Adrenal gland (tissue), 12 donors: ENCODE results near the gene MUS81. TPM values are rescaled to one million over a fixed set of nuclear protein-coding genes. Genes with fewer than 3 reads are reported as not detected.
A peak's percentile ranks its signal among the peaks of the same experiment; 100 is the strongest.

Experiments used
- DNase-seq, 7 donors: peaks; one replicate each; pipeline ENCODE4 v3.0.0-alpha.2; 2019 to 2020
- H3K27ac ChIP-seq, 5 donors: fragments of 200-600 bp; sonication (generic) in 4 of 5; 1 replicate in 3 of 5; 2 replicates in 2 of 5; pipeline versions ENCODE4 v1.5.1 to v1.8.0; 2016 to 2020; ENCODE audit warnings: mild to moderate bottlenecking in 1 of 5
- H3K27me3 ChIP-seq: fragments of 200-600 bp; 2 replicates; pipeline ENCODE4 v1.8.0; 2021
- H3K36me3 ChIP-seq, 2 donors: fragments of 200-600 bp; replicated peaks in 1 of 2; 1 replicate in 1 of 2; 2 replicates in 1 of 2; pipeline versions ENCODE4 v1.5.1 to v1.8.0; 2018 to 2022
- H3K4me1 ChIP-seq, 2 donors: fragments of 200-600 bp; replicated peaks in 1 of 2; 1 replicate in 1 of 2; 2 replicates in 1 of 2; pipeline versions ENCODE4 v1.5.1 to v1.8.0; 2018 to 2021
- H3K4me3 ChIP-seq, 4 donors: fragments of 200-600 bp; sonication (generic) in 3 of 4; one replicate each; pipeline ENCODE4 v1.5.1; 2016 to 2018
- H3K9me3 ChIP-seq, 3 donors: fragments of 200-600 bp; sonication (generic) in 1 of 3; replicated peaks in 1 of 3; 1 replicate in 2 of 3; 2 replicates in 1 of 3; pipeline versions ENCODE4 v1.5.1 to v1.8.0; 2016 to 2021
- POLR2A ChIP-seq, 2 donors: fragments of 450-650 bp; IDR thresholded peaks; one replicate each; pipeline ENCODE4 v1.6.1; 2017; ENCODE audit warnings: antibody characterized with exemption in 2 of 2, mild to moderate bottlenecking in 2 of 2, moderate library complexity in 1 of 2
- WGBS, 4 donors: extraction: QIAGEN DNeasy Blood & Tissue Kit in 2 of 4; methylation state at CpG; one replicate each; pipeline versions ENCODE4 v1.1.5 to v1.1.7; 2013 to 2017; 5-methylcytosine and 5-hydroxymethylcytosine counted together
- intact Hi-C, 2 donors: fragments of 100-400 bp; cut with DNase I; formaldehyde crosslinking; loops; one replicate each; pipeline versions ENCODE4 v1.14.1 to v1.15.0; 2022 to 2023
- polyA plus RNA-seq, 3 donors: library from polyadenylated mRNA; stranded (reverse); fragments of 200-250 nt in 2 of 3; fragments of 350-450 nt in 1 of 3; fragmentation: Illumina TruSeq in 1 of 3; extraction: RNeasy Lipid Tissue Mini Kit (QIAGEN cat#74804) in 1 of 3; gene quantifications; one replicate each; pipeline ENCODE4 v1.2.3, GENCODE V29; 2013 to 2014
- total RNA-seq, 9 donors: library from RNA; depleted of rRNA in 4 of 9; stranded (reverse); fragments of >200 nt in 4 of 9; fragments of 120-200 nt in 1 of 9; fragmentation: NEBNext Ultra II Directional in 1 of 9; extraction: Animal tissue kit (Norgen Biotek cat#: 25700) in 1 of 9; gene quantifications; one replicate each; pipeline versions ENCODE4 v1.1.0 to v1.2.4, GENCODE V29; 2013 to 2023
- TF ChIP-seq, protein P1 (sequence below), 6 experiments: fragments of 450-650 bp in 4 of 6; fragments of 200-600 bp in 2 of 6; sonication (generic) in 1 of 6; IDR thresholded peaks; 1 replicate in 5 of 6; 2 replicates in 1 of 6; pipeline versions ENCODE4 v1.5.1 to v1.8.0; 2016 to 2021; ENCODE audit warnings: antibody characterized with exemption in 6 of 6, mild to moderate bottlenecking in 2 of 6, moderate library complexity in 1 of 6
- donor health status: healthy with polysubstance abuse.
- donor health status: Bipolar disorder and iron deficiency.
- donor health status: DM: yes; HTN: yes; CAD: no.
- donor health status: DM: no; HTN: no; CAD: no.
- donor health status: DM: no; HTN: no; CAD: no.
- donor health status: DM: yes; HTN: yes; CAD: no.

Gene MUS81
- total and polyA plus RNA-seq, 12 donors, result 16.1 to 147 (median 41.1) TPM

DNA sequence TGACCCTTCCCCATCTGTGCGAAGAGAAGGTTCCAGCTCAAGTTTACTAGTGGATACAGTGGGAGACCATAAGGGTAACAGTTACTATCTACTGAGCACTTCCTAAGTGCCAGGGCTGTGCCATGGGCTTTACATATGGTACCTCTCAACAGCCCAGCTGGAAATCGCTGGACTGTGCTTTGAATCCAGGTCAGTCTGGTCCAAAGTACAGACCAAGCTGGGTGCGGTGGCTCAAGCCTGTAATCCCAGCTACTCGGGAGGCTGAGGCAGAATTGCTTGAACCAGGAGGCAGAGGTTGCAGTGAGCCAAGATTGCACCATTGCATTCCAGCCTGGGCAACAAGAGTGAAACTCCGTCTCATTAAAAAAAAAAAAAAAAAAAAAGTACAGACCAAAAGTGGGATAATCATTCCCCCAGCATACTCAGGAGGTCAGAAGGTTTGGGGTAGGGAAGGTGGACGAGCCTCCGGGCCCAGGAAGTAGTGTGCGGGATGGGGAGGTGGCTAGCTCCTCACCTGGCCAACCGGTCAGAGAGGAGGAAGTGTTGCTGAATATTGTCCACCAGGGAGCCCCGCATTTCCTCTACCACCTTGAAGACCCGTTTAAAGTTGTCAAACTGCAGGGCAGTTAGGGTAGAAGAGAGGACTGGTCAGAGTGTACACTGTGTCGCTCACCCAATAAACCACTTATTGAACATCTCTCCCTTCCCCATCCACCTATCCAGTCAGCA, 25.7 kb downstream of the MUS81 start:
- 88 to 91% (median 89%) methylated on average over 11 to 12 of the region's 12 CpGs for WGBS, 4 donors
- Histone ChIP-seq H3K4me1 (peaks cover 24 to 26% of the 10 kb centered on the region in 2 donors), H3K36me3 (peaks cover 0 to 43% of the 10 kb centered on the region in 2 donors), H3K9me3 (no peaks in the 10 kb centered on the region), H3K4me3 (no peak overlapping the region), H3K27ac (no peak overlapping the region), H3K27me3 (no peaks in the 10 kb centered on the region)
- no peak for DNase-seq
- intact Hi-C loops, result loop anchor here (2.0 to 5.0 kb wide), 2 partner anchors 76 to 103 kb away; partner anchors contain the start of gene SART1 (in 1 of the 2)
- no peak for TF ChIP-seq POLR2A (IDR thresholded peaks at IDR 0.05)
- TF ChIP-seq, protein P1, sequence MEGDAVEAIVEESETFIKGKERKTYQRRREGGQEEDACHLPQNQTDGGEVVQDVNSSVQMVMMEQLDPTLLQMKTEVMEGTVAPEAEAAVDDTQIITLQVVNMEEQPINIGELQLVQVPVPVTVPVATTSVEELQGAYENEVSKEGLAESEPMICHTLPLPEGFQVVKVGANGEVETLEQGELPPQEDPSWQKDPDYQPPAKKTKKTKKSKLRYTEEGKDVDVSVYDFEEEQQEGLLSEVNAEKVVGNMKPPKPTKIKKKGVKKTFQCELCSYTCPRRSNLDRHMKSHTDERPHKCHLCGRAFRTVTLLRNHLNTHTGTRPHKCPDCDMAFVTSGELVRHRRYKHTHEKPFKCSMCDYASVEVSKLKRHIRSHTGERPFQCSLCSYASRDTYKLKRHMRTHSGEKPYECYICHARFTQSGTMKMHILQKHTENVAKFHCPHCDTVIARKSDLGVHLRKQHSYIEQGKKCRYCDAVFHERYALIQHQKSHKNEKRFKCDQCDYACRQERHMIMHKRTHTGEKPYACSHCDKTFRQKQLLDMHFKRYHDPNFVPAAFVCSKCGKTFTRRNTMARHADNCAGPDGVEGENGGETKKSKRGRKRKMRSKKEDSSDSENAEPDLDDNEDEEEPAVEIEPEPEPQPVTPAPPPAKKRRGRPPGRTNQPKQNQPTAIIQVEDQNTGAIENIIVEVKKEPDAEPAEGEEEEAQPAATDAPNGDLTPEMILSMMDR (IDR thresholded peaks at IDR 0.05), result no peak

DNA sequence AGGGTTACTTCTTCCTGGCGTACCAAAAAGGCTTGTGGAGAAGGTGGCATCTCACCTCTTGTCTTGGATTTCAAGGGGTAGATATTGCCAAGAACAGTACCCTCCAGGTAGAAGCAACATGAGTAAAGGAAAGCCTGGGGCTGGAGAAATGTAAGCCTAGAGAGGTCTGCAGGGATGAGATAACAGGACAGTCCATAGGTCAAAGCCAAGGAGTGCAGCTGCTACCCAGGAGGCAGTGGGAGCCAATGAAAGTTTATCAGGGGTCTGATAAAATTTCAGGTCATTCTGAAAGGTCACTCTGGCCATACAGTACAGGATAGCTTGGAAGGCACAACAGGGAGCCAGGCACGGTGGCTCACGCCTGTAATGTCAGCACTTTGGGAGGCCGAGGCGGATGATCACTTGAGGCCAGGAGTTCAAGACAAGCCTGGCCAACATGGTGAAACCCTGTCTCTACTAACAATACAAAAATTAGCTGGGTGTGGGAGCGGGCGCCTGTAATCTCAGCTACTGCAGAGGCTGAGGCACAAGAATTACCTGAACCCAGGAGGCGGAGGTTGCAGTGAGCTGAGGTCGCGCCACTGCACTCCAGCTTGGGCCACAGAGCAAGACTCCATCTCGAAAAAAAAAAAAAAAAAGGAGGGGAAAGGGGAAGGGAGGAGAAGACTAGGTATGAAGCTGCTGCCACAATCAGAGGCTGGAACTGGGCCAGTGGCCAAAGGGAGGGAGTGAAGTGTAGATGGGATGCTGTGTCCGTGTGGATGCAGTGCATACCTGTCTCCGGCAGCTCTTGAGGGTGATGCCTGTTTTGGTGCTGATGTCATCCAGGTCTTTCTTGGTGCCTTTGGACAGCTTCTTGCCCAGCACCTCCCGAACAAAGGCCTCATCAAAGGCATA, 26.8 kb downstream of the MUS81 start:
- Histone ChIP-seq H3K4me3 (no peak overlapping the region), H3K27ac (peak overlapping the region in 3 of 5 donors; percentile 95 to 99 (median 96)), H3K4me1 (peaks cover 36% of the 10 kb centered on the region in 2 donors), H3K36me3 (peaks cover 0 to 42% of the 10 kb centered on the region in 2 donors), H3K9me3 (no peaks in the 10 kb centered on the region), H3K27me3 (no peaks in the 10 kb centered on the region)
- peak in 2 of 7 donors; percentile 26 to 47 for DNase-seq
- TF ChIP-seq, protein P1 (IDR thresholded peaks at IDR 0.05), result no peak
- TF ChIP-seq POLR2A (IDR thresholded peaks at IDR 0.05), result no peak
- intact Hi-C loops, result loop anchor here in 1 of 2 donors (5.0 kb wide), 1 partner anchor 75 kb away; the partner anchor contains the start of gene SART1
- WGBS, 4 donors, result 81 to 84% (median 82%) methylated on average over 11 to 14 of the region's 14 CpGs

DNA sequence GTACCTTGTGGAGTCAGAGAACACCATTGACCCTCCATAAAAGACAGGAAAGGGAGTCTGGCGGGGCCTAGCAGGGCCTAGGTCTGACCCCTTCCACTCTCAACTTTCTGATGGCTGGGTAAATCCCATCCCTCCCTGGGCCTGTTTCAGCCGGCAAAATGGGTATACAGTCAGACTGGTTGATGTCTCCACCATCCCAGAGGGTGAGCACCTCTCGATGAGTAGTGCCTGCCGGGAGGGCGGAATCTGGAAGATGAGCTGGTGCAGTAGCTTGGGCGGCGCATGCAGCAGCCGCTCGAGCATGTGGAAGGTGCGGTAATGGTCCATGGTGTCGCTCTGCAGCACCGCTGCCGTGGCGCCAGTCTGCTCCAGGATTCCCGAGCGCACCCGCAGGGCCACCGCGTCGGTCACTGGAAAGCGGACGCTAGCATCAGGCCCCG, 27.5 kb downstream of the MUS81 start:
- peak overlapping the region in 3 of 4 donors; percentile 34 to 66 (median 51) for H3K4me3 ChIP-seq
- H3K4me1 ChIP-seq, result peaks cover 42% of the 10 kb centered on the region in 2 donors
- TF ChIP-seq POLR2A (IDR thresholded peaks at IDR 0.05), result no peak
- peaks cover 0 to 35% of the 10 kb centered on the region in 2 donors for H3K36me3 ChIP-seq
- intact Hi-C loops, result loop anchor here in 1 of 2 donors (5.0 kb wide), 1 partner anchor 75 kb away; the partner anchor contains the start of gene SART1
- H3K27me3 ChIP-seq, result no peaks in the 10 kb centered on the region
- DNase-seq, result no peak
- WGBS, 4 donors, result 4 to 17% (median 9%) methylated on average over 3 to 23 of the region's 23 CpGs
- peak overlapping the region in 4 of 5 donors; percentile 95 to 99 (median 96) for H3K27ac ChIP-seq
- H3K9me3 ChIP-seq, result no peaks in the 10 kb centered on the region

DNA sequence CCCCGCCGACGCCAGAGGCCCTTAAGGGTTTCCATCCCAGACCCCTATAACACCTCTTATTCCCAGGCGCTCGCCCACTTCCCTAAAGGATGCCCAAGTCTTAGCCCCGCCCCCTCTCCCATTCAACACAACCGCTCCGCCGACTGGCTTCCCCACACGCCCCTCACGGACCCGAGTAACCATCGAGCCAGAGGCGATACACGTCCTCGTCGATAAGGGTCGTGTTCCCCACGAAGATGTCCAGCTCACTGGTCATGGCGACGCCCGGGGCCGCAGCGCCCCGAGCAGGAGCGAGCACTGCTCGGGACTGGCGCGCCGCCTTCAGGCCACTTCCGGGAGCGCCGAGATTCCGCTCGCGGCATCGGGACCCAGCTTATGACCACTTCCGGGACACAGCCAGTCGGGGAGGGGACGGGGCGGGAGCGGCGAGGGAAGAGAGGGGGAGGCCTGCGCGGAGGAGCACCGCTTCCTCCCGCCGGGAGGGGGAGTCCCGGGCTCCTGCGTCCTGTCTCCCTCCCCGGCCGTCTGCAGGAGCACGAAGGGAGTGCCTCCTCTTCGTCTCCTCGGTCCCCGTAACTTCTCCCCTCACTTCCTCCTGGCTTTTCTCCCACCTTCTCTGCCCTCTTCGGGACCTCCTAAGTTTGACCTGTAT, 28.1 kb downstream of the MUS81 start, which contains the start of gene FIBP:
TSS of gene FIBP (minus strand) at position 309 of the 652 bp plus-strand sequence. CDS start at position 256, 53 bp downstream.
- peak; percentile 98 to 99 (median 98) for DNase-seq
- H3K4me1 ChIP-seq, result peaks cover 47 to 48% of the 10 kb centered on the region in 2 donors
- WGBS, 4 donors, result 0 to 2% (median 0%) methylated on average over 21 to 57 of the region's 57 CpGs
- H3K27me3 ChIP-seq, result no peaks in the 10 kb centered on the region
- peak within 1 kb of the TSS; percentile 27 to 66 (median 42) for H3K4me3 ChIP-seq
- no peaks in the 10 kb centered on the region for H3K9me3 ChIP-seq
- TF ChIP-seq POLR2A (IDR thresholded peaks at IDR 0.05), result peak; percentile 68 to 90
- TF ChIP-seq, protein P1 (IDR thresholded peaks at IDR 0.05), result peak; percentile 70 to 94 (median 86)
- peak within 1 kb of the TSS; percentile 26 to 99 (median 96) for H3K27ac ChIP-seq
- intact Hi-C loops, result loop anchor here in 1 of 2 donors (5.0 kb wide), 1 partner anchor 74 kb away; the partner anchor contains the start of gene SART1
- H3K36me3 ChIP-seq, result peaks cover 0 to 29% of the 10 kb centered on the region in 2 donors
